HL-60 (cell line): ENCODE results near the gene PRADC1.
A peak's percentile ranks its signal among the peaks of the same experiment; 100 is the strongest.

Experiments
- DNase-seq, 2 experiments: peaks; one replicate each; pipeline ENCODE4 v3.0.0-alpha.2; 2010 to 2020; ENCODE audit warnings: low read depth in 1 of 2, low spot score in 1 of 2
- H3K27ac ChIP-seq: fragments of 250-450 bp; sonication (Bioruptor Pico); replicated peaks from 2 replicates; pipeline ENCODE4 v1.5.1; 2020; ENCODE audit warnings: mild to moderate bottlenecking, moderate library complexity
- H3K27me3 ChIP-seq: fragments of 250-450 bp; sonication (Bioruptor Pico); 2 replicates; pipeline ENCODE4 v1.5.1; 2021; ENCODE audit warnings: mild to moderate bottlenecking, moderate library complexity; ENCODE audit not compliant: insufficient read depth, poor library complexity, severe bottlenecking
- H3K4me3 ChIP-seq: replicated peaks from 2 replicates; pipeline ENCODE4 v1.5.1; 2011; ENCODE audit warnings: mild to moderate bottlenecking, control low read depth, low read length; ENCODE audit not compliant: insufficient read depth
- CTCF ChIP-seq: IDR thresholded peaks from one replicate; pipeline ENCODE4 v1.5.1; 2011; ENCODE audit warnings: low read length, control low read depth, inconsistent platforms; ENCODE audit not compliant: insufficient read depth
- GABPA ChIP-seq: IDR thresholded peaks from 2 replicates; pipeline ENCODE4 v1.6.1; 2012; ENCODE audit warnings: low read depth
- POLR2AphosphoS5 ChIP-seq: IDR thresholded peaks from 2 replicates; pipeline ENCODE4 v1.6.1; 2012; ENCODE audit warnings: low read depth
- REST ChIP-seq: IDR thresholded peaks from 2 replicates; pipeline ENCODE4 v1.6.1; 2012; ENCODE audit warnings: low read depth; ENCODE audit not compliant: insufficient replicate concordance
- SPI1 ChIP-seq: IDR thresholded peaks from 2 replicates; pipeline ENCODE4 v1.6.1; 2012; ENCODE audit warnings: low read depth, mild to moderate bottlenecking, borderline replicate concordance

PRADC1 gene

GRCh38 chr2:73235315-73236028, 2.4 kb upstream of the PRADC1 start:
- Histone ChIP-seq H3K4me3 (peak overlapping the region; percentile 73), H3K27ac (no peak overlapping the region; the same call in 1 of the 2 replicates), H3K27me3 (no peaks in the 10 kb centered on the region)
- DNase-seq: no peak
- peak; percentile 54; the same call in 1 of the 2 replicates for TF ChIP-seq SPI1
- no peak for TF ChIP-seq GABPA
- no peak for TF ChIP-seq CTCF
- no peak for TF ChIP-seq REST
- TF ChIP-seq POLR2AphosphoS5: no peak

GRCh38 chr2:73233932-73234832, 1.1 kb upstream of the PRADC1 start, which contains the start of gene CCT7:
Gene CCT7, plus strand, starts transcription at chr2:73234308. Its CDS starts 71 bp downstream, at chr2:73234379.
- H3K27me3 ChIP-seq: no peaks in the 10 kb centered on the region
- DNase-seq: peak; percentile 87 to 93
- H3K27ac ChIP-seq: peak within 1 kb of the TSS; percentile 93
- TF ChIP-seq POLR2AphosphoS5 (peak; percentile 97), CTCF (no peak), REST (peak; percentile 83), SPI1 (peak; percentile 69; the same call in 1 of the 2 replicates), GABPA (peak; percentile 95)
- H3K4me3 ChIP-seq: peak within 1 kb of the TSS; percentile 73

GRCh38 chr2:73232403-73233153, 461 bp downstream of the PRADC1 start:
- no peak for TF ChIP-seq POLR2AphosphoS5
- no peak for TF ChIP-seq REST
- TF ChIP-seq SPI1: no peak
- TF ChIP-seq GABPA: no peak
- TF ChIP-seq CTCF: no peak
- Histone ChIP-seq H3K27me3 (no peaks in the 10 kb centered on the region), H3K27ac (peak overlapping the region; percentile 52), H3K4me3 (peak overlapping the region; percentile 65)
- DNase-seq: peak; percentile 29 to 38
